IPS-18c (cell line): ENCODE results near the gene KIFAP3.
"Not testable (repeated sequence)": the region's sequence is repeated elsewhere in the genome, so short reads cannot be mapped to it uniquely, and the experiment has no call there.

Experiments
- H3K4me3 ChIP-seq: 2 replicates; pipeline ENCODE4 v1.7.0; 2013; ENCODE audit warnings: low read depth, mild to moderate bottlenecking, low read length, moderate library complexity; ENCODE audit not compliant: insufficient read depth
- H3K9me3 ChIP-seq: one replicate; pipeline ENCODE4 v1.6.1; 2013; ENCODE audit warnings: mild to moderate bottlenecking, low read length, moderate library complexity; ENCODE audit not compliant: control insufficient read depth, insufficient read depth

Gene KIFAP3

GRCh38 chr1:169946206-169946605, 128.3 kb downstream of the KIFAP3 start:
- no peaks in the 10 kb centered on the region for H3K9me3 ChIP-seq
- no peak overlapping the region for H3K4me3 ChIP-seq

- no peak overlapping the region for H3K4me3 ChIP-seq
- no peaks in the 10 kb centered on the region for H3K9me3 ChIP-seq
Observed at GRCh38 chr1:169945181-169945580, 129.3 kb downstream of the KIFAP3 start.

- H3K4me3 ChIP-seq, result no peak overlapping the region
- no peaks in the 10 kb centered on the region for H3K9me3 ChIP-seq
Observed at GRCh38 chr1:169944621-169945020, 129.9 kb downstream of the KIFAP3 start.

- no peaks in the 10 kb centered on the region for H3K9me3 ChIP-seq
- H3K4me3 ChIP-seq, result no peak overlapping the region
Observed at GRCh38 chr1:169943963-169944526, 130.4 kb downstream of the KIFAP3 start.

GRCh38 chr1:169941982-169942830, 132.3 kb downstream of the KIFAP3 start:
- H3K4me3 ChIP-seq, result no peak overlapping the region
- no peaks in the 10 kb centered on the region for H3K9me3 ChIP-seq

- Histone ChIP-seq H3K9me3 (no peaks in the 10 kb centered on the region), H3K4me3 (no peak overlapping the region)
Observed at GRCh38 chr1:169933984-169934725, 140.3 kb downstream of the KIFAP3 start.

- H3K4me3 ChIP-seq, result no peak overlapping the region
- H3K9me3 ChIP-seq, result no peaks in the 10 kb centered on the region
Observed at GRCh38 chr1:169931795-169932231, 142.7 kb downstream of the KIFAP3 start.

- no peak overlapping the region for H3K4me3 ChIP-seq
- no peaks in the 10 kb centered on the region for H3K9me3 ChIP-seq
Observed at GRCh38 chr1:169929210-169929526, 145.3 kb downstream of the KIFAP3 start.

GRCh38 chr1:169928438-169929209, 145.9 kb downstream of the KIFAP3 start:
- no peak overlapping the region for H3K4me3 ChIP-seq

GRCh38 chr1:169925505-169926482, 148.7 kb downstream of the KIFAP3 start:
- Histone ChIP-seq H3K9me3 (no peaks in the 10 kb centered on the region), H3K4me3 (no peak overlapping the region)

More at GRCh38 chr1:169928438-169929209, 145.9 kb downstream of the KIFAP3 start:
- no peaks in the 10 kb centered on the region for H3K9me3 ChIP-seq

GRCh38 chr1:169924829-169925228, 149.7 kb downstream of the KIFAP3 start:
- H3K4me3 ChIP-seq, result no peak overlapping the region
- H3K9me3 ChIP-seq, result no peaks in the 10 kb centered on the region

- Histone ChIP-seq H3K4me3 (no peak overlapping the region), H3K9me3 (no peaks in the 10 kb centered on the region)
Observed at GRCh38 chr1:169924063-169924462, 150.4 kb downstream of the KIFAP3 start.

- no peaks in the 10 kb centered on the region for H3K9me3 ChIP-seq
- no peak overlapping the region for H3K4me3 ChIP-seq
Observed at GRCh38 chr1:169921080-169921479, 153.4 kb downstream of the KIFAP3 start.

- no peaks in the 10 kb centered on the region for H3K9me3 ChIP-seq
- H3K4me3 ChIP-seq, result no peak overlapping the region
Observed at GRCh38 chr1:169918927-169919326, 155.6 kb downstream of the KIFAP3 start.

GRCh38 chr1:169918220-169918619, 156.3 kb downstream of the KIFAP3 start:
- H3K9me3 ChIP-seq, H3K4me3 ChIP-seq: not testable (repeated sequence)

GRCh38 chr1:169915150-169915549, 159.3 kb downstream of the KIFAP3 start:
- no peaks in the 10 kb centered on the region for H3K9me3 ChIP-seq
- H3K4me3 ChIP-seq, result no peak overlapping the region
